Hematopoietic multipotent progenitor cell treated with erythropoietin and hydrocortisone succinate and interleukin-3 and kit ligand, for 4 days (in vitro differentiated cells): ENCODE results near the gene NSD2.
"Not testable (repeated sequence)": the region's sequence is repeated elsewhere in the genome, so short reads cannot be mapped to it uniquely, and the experiment has no call there.

Source experiments
- DNase-seq: peaks from one replicate; pipeline ENCODE4 v3.0.0-alpha.2; 2015

Gene NSD2

DNA sequence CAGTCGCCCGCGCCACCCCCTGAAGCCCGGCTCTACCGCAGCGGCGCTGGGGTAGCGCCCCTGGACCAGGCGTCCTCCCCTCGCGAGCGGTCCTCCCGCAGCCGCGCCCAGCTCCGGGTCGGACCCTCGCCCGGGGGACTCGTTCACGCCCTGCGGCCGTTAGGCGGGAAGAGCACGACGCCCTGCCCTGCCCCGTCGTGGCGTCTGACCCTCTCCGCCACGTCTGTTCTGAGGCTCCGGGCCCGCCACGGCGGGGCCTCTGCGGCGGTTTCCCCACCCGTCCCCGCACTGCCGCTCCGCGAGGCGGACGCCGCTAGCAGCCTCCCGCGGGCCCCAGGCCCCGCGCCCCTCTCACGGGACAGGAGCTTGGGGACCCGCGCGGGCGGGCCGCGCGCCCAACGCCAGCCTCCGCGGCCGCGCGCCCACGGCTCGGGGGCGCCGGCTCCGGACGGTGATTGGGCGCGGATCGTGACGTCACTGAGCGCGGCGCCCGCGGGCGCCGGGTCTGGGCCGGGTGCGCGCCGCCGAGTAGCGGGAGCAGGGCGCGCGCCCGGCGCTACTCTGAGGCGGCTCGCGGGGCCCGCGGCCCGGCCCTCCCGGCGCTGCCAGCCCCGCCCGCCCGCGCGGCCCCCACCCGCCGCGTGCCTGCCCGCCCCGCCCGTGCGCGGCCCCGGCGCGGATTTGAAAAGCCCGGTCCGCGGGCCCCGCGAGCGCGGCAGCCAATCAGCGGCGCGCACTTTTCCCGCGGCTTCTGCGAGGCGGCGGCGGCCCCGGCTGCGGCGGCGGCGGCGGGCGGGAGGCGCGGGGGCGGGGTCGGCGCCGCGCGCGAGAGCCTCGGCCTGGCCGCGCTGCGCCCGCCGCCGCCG, at the start of gene NSD2:
Gene NSD2 (plus strand): TSS at position 816 of the 866 bp plus-strand sequence. CDS start 29,262 bp downstream, outside the sequence.
- peak; percentile 95 for DNase-seq

DNA sequence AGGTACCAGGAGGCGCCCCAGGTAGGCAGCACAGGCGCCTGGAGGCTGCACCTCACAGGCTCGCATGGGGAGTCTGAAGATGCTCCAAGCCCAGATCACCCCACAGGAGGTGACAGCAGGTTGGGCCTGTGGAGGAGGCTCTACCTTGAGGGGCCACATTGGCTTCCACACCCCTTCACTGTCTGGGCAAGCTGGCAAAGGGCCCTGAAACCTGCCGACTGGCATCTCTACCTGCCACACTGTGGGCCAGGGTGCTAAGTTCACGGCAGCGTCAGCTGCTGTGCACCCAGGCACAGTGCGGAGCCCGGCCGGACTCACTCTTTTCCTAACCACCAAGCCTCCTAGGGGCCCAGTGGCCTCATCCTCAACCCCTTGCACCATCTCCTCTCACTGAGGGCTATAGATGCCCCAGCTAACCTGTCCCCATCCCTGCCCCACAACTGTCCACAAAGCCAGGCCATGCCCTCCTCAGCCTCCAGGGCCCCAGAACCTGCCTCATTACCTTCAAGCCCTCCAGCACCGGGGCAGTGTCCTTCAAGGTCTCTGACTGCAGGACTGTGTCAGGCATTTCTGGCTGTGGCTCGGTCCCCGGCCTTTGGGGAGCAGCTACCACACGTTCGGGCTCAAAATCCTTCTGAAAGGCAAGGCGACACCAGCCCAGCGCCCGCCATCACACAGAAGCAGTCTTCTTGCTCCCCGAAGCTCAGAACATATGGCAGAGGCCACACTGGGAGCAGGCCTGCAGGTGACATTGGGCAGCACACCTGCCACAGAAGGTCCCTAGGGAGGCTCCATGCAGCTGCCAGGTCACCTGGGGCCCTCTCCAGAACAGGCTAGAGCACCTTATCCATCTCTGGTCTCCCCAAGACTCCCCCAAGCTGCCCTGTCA, 49.3 kb upstream of the NSD2 start:
- DNase-seq, result no peak

DNA sequence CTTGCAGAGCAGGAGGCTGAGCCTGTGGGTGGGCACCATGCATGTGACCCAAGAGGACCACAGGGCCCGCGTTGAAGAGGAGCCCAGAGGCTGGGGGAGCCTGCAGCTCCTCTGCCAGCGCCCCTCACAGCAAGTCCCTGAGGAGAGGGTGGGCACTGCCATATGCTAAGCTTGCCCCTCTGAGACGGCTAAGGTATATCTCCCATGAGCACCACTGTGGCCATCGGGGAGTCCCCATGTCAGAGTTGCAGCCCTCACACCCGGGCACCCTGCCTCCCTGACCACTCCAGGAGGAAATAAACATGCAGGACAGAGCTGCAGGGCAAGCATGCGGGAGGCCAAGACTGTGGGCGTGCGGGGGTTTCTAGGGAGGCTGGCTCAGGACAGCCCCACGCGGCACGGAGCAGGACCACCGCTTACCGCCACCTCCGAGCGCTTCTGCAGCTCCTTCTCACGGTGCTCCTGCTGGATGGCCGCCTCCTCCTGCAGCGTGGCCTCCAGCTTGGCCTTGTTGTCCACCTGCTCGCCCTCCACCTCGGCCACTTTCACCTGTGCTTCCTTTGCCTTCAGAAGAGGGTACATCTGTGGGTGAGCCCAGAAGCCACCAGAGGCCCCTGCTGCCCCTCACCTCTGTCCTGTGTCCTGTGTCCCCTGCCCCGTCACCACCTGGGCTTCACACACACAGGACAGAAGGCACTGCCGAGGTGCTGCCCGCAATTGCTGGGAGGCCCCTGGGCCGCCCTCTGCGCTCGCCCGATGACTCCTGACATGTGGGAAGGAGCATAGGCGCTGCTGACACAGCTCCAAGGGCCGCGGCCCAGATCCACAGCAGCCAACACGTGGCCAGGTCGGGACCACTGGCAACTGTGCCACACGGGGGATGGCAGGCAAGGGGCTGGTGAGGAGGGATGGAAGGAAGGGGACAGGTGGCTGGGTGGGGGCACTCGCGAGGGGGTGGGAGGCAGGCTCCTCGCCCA, 48.3 kb upstream of the NSD2 start:
- DNase-seq, result no peak

DNA sequence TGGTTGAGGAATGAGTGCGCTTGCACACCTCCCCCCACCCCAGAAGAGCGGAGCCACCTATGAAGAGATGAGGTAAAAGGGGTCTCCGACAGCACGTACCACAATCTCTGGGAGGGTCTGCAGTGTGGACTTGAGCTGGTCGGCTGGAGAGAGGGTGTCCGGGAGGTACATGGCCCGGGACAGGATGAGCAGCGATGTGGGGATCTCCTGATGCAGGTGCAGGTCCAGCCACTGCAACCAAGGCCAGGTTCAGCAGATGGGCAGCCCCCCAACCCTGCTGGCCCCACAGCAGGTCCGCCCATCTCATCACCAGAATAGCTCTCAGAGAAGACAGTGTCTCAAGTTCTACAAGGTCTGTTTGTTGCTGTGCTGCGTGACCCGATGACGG, 47.7 kb upstream of the NSD2 start:
- DNase-seq, result no peak

DNA sequence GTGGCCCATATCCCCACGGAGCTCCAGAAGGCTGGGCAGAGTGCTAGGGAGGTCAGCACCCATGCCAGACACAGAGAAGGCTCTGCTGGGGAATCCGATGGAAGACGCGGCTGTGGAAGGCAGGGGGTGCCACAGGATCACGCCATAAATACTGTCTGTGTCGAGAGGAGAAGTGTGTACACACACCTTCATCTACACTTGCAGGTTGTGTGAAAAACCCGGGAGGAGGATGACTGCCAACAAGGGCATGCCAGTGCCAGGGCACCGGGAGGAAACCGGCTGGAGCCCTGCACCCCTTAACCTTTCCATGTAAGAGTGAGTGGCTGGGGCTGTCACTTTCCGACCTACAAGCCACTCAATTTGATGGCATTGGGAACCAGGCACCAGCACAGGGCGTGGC, 46.4 kb upstream of the NSD2 start:
- no peak for DNase-seq

DNA sequence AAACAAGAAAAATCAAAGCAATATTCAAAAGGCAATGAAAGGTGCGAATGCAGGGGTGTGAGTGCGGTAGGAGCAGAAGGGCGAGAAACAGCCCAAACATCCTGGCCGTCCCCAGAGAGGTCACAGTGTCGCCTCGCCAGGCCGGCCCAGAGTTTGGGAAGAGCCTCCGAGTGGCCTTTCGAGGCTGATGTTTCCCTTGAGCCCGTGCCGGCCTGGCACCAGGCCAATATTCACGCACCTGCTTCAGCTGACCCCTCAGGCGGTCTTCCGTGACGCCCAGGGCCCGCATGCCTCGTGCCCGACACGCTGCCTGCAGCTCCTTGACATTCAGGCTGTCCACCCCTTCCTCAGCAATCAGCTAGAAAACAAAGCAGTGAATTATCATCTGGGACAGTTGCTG, 45.9 kb upstream of the NSD2 start:
- no peak for DNase-seq

DNA sequence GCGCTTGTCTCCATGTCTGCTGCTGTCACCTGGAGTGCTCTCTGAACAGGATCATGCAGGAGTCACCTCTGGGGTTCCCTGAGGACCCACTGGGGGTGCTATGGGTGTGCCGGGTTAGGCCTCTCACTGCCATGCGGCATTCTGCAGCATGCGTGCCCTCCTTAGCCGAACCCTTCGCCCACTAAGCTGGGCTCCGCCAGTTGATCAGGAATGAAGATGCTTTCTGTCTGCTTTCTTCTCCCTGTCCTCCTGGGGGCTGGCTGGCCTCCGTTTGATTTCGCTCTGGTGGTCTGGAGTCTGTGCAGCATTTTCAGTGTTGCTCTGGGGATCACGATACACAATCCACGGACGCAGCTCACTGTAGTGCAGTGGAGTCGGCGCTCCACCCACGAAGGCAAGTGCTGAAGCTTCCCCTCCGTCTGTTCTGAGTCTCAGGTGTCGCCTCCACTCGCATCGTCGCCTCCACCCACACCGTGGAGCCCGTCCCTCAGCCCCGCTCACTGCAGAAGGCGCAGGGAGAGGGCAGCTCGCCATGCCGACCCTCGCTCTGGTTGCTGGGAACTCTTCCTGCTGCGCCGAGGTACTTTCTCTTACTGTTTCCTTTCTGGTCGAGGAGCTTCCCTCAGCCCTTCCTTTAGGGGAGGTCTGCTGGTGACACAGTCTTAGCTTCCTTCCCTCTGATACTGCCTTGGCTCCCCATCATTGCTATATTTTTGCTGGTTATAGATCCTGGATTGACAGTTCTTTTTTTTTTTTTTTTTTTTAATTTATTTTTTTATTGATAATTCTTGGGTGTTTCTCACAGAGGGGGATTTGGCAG, 44.5 kb upstream of the NSD2 start:
- DNase-seq, result no peak

DNA sequence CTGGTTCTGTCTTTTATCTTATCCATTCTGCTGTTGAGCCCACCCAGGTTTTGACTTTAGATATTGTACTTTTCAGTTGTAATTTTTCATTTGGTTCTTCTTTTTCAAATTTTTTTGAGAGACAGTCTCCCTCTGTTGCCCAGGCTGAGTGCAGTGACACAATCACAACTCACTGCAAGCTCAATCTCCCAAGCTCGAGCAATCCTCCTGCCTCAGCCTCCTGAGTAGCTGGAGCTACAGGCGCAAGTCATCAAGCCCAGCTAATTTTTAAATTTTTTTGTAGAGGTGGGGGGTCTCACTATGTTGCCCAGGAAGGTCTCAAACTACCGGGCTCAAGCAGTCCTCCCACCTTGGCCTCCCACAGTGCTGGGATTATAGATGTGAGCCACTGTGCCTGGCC, 41.0 kb upstream of the NSD2 start:
- no peak for DNase-seq

DNA sequence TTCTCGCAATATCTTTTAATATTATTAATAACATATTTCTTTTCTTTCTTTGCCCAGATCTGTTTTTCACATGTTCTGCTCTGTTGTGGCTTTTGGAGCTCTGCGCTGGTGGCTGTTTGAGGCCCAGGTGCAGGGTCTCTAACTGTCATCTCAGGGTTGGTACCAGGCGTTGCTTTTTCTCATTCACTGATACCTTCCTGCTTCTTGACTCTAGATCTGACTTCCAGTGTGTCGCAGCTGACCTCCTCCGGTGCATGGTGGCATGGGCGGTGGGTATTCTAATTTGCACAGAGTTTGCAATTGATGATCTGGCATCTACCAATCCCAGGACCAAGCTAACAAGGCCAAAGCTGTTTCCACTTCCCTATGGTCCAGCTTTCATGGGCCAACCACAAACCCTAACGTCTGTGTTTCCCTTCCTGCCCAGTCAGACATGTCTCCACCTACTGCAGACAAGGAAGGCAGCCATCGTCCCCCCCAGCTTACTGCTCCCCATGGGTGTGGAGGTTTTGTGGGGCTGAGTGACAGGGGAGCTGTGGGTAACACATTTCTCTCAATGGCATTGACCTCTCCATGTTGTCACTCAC, 40.5 kb upstream of the NSD2 start:
- peak; percentile 41 for DNase-seq

DNA sequence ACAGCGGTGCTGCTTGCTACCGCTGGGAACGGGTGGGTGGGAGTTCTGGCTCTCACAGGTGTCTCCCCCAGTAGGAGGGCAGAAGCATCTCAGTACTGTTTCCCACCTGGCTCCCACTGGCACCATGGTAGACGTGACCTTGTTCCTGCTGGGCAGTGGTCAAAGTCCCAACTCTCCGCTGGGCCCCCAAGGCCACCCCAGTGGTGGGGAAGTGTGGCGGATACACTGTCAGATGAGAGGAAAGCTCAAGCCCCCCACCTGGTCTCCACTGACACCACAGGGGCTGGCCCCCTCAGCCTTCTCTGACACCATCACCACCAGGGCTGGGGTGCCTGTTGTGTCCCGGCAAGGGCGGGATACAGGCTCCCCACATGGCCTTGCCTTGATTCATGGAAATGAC, 39.9 kb upstream of the NSD2 start:
- DNase-seq, result no peak

DNA sequence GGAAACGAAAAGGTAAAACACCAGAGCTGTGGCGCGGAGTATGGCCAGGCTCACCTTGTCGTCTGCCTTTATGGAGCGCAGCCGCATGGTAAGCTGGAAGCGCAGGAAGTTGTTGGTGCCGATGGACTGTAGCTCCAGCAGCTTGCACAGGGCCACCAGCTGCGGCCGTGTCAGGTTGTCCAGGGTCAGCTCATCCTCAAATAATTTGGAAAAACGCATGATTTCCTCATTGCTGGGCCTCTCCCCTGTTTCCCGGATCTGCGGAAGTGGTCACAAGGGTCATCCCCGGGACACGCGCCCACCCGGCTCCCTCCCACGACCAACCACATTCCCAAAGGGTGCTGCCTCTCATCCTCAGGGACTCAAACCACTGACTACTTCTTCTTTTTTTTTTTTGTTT, 38.5 kb upstream of the NSD2 start:
- no peak for DNase-seq

DNA sequence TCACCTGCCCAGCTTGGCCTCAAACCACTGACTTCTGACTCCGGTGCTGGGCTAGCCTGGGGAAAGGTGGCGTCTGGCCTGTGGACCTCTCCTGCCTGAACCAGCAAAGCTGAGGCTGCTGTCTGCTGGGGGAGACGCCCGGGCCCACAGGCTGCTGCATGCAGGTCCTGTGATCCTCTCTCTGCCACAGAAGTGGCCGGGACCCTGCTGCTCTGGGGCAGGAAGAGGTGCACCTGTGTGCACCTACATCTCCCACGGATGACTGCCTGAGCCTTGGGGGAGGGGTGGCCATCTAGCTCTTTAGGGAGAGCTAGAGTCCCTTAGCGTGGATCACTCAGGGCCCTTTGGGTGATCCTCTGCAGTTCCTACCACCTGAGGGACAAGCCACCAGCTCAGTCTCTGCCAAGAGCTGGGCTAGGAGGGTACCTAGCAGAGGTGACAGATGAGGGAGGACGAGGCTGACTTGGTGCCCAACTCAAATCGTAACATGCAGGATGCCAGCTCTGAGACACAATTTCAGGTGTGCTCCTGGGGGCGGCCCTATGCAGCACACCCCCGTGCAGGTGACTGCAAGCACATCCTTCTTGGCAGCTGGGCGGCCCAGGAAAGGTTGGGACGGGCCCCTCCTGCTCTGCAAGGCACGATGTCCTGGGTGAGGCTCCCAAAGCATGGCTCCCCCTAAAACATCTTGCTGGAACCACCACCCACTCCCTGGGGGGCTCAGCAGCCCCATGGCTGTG, 37.7 kb upstream of the NSD2 start:
- DNase-seq, result no peak

DNA sequence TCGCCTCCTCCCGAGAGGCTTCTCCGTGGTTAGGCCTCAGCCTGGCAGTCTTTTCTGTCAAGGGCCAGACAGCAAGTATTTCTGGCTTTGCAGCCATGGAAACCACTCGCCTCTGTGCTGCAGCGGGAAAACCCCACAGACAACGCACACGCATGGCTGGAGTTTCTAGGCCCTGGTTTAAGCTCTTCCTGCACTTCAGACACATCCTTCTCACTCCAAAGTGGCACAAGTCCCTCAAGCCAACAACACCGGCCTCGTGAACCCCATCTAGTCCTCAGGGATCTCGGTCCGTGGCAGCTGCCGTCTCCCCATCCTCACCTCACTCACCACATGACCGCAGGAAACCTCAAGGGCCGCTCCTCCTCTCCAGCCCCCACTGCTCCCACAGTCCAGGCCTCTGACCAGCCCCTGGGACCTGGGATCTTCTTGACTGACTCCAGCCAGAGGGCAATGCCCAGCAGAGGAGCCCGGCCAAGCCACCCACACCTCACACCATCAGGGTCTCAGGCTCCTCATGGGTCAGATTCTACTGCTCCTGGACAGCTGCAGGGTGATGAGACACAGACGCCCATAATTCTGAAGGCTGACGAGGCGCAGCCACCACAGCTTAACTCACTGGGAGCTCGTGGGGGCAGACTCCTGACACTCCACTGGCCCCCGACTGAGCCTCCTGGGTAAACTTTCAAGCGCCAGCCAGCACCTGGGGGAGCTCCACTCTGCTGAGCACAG, 37.0 kb upstream of the NSD2 start:
- no peak for DNase-seq

DNA sequence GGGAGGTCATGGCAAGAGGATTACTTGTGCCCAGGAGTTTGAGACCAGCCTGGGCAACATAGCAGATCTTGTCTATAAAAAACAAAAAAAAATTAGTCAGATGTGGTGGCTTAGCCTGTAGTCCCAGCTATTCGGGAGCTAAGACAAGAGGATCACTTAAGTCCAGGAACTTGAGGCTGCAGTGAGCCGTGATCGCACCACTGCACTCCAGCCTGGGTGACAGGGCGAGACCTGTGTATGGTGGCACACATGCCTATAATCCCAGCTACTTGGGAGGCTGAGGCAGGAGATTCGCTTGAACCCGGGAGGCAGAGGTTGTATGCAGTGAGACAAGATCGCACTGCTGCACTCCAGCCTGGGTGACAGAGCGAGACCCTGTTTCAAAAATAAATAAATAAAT, 35.4 kb upstream of the NSD2 start:
- DNase-seq, result not testable (repeated sequence)

DNA sequence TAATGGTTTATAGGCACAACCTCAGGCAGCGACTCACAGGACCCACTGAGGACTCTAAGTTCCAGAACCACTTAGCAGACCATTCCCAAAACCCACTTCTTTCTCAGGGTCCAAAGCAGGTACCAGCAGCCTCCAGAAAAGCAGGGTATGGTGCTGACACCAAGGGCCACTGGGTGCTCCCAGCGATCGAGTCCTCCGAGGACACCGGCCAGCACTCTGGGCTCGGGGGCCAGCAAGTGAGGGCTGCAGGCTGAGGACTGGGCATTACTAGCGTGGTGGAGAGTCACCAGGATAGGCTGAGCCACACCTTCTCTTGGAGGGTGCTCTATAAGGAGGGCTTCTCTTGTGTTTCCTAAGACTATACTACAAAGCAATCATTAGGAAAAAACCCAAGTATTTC, 34.5 kb upstream of the NSD2 start:
- no peak for DNase-seq

DNA sequence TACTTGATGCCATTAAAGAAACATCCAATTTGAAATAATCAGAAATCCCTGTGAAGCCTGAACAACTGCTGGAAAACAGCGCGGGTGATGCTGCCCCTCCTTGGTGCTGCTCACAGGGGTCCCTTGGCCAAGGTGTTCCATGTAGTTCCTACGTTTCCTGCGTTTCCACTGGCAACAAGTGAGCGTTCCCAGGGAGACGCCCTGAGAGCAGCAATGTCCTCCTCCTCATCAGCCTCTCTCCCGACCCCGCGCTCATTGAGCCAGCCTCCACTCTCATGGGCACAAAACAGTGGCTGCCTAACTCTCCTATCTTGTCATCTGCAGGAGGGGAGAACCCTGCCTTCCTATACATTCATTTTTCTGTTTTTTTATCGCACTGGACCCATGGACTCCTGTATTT, 34.1 kb upstream of the NSD2 start:
- no peak for DNase-seq

DNA sequence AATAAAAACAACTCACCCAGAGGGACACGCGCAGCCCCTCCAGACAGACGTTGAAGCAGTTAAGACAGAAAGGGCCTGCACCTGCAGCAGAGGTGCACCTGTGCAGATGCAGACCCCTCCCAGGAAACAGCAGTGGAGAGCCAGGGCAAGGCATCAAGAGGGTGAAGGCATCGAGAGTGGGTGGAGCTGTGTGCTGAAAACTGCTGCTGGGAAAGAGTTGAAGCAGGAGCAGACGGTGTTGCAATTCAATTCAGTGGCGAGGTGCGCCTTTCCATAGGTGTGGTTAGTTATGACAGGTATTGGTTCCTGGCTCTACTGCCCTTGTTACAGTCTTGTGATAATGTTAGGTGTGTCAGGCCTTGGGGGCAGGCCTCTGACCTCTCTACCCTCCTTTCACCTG, 31.9 kb upstream of the NSD2 start:
- DNase-seq, result no peak

DNA sequence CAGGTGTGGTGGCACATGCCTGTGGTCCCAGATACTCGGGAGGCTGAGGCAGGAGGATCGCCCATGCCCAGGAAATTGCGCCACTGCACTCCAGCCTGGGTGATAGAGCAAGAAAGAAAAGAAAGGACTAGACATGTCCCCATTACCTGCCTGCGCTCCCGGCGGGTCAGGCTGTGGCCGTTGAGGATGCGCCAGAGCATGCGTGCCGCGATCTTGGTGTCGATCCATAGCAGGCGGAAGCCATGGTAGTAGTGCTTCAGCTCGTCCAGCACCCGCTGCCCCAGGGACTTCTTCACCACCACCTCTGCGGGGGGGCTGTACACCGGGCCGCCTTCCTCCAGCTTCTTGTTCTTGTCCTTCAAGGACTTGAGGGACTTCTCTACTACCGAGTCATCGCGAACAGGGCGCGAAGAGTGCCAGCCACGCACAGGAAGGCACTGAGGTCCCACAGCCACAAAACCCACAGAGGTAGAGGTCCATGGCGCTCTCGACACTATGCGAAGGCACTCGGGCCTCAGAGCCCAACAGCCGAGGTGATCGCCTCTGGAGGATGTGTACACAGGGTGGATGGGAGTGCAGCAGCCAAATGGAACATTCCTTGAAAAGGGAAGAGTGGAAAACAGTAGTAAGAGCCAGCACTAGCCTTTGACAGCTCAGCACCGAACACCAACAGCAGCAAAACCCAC, 29.8 kb upstream of the NSD2 start:
- peak; percentile 17 for DNase-seq

DNA sequence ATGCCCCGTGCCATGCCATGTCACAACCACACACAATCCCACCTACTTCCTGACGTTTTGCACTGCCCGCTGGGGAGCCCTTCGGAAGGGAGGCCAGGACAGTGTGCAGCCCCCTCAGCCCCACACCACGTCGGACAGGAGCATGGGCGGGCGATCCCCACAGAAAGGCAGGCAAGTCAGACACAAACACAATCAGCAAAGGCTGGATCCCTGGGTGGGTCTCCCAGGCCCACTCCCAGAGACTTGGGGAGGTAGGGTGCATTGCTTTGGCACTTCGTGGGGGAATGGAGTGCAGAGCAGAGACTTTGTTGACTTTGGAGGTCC, 29.3 kb upstream of the NSD2 start:
- no peak for DNase-seq
